Stimulated activated CD8-positive, alpha-beta memory T cell treated with anti-CD3 and anti-CD28 coated beads, Interleukin-2, amount 100 ng/mL, for 48 hours (primary cell): Measurements from ENCODE around the gene GPR142.

Experiments used
- DNase-seq, 2 donors: peaks; one replicate each; pipeline ENCODE4 v3.0.0-alpha.2; 2020; ENCODE audit warnings: low read depth in 2 of 2

The GPR142 gene

DNA sequence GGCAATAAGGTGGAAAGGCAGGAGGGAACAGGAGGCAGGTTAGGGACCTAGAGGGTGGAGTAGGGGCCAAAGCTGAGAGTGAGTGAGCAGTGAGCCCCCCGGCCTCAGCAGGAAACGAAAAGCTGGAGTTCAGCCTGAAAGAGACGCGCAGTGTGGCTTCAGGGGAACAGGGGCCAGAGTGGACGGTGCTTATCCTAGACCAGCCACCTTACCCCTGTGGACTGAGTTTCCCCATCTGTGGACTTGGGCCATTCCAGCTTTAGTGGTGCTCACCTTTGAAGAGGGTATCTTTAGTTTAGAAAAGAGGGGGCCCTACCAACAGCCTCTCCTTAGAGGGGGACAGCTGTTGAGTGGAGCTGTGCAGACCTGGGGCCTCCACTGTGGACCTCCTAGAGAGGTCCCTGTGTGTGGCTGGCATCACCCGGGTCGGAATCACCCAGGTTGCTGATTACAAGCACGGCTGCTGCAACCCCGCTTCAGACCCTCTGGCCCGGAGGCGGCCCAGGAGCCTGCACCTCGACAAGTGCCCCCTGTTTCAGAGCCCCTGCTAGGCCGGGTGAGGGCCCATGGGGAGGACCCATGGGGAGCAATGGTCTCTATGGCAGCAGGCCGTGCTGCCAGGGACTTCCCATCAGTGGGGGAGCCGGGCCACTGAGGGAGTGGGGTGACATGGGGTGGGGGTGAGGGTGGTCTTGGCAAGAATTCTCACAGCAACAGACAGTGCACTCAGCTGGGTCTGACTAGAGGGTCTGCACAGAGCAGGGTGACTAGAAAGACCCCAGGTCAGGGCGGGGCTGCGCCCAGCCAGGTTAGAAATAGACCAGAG is 2.6 kb downstream of the GPR142 start:
- no peak for DNase-seq

DNA sequence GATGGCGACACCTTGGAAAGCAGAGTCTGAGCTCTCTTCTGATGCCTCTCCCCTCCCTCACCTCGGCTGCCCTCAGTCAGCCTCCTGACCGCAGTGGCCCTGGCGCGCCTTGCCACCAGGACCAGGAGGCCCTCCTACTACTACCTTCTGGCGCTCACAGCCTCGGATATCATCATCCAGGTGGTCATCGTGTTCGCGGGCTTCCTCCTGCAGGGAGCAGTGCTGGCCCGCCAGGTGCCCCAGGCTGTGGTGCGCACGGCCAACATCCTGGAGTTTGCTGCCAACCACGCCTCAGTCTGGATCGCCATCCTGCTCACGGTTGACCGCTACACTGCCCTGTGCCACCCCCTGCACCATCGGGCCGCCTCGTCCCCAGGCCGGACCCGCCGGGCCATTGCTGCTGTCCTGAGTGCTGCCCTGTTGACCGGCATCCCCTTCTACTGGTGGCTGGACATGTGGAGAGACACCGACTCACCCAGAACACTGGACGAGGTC is 4.4 kb downstream of the GPR142 start:
- no peak for DNase-seq

DNA sequence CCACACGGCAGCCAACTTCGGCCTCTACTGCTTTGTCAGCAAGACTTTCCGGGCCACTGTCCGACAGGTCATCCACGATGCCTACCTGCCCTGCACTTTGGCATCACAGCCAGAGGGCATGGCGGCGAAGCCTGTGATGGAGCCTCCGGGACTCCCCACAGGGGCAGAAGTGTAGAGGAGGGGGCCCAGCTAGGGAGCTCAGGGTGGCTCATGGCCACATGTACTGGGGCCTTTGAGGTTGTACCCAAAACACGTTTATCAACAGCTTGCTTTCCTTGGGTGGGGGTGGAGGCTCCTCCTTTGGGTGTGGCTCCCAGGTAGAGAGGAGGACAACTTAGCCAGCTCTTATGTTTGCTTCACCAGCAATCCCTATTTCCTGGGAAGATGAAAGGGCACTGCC is 5.1 kb downstream of the GPR142 start:
- no peak for DNase-seq

DNA sequence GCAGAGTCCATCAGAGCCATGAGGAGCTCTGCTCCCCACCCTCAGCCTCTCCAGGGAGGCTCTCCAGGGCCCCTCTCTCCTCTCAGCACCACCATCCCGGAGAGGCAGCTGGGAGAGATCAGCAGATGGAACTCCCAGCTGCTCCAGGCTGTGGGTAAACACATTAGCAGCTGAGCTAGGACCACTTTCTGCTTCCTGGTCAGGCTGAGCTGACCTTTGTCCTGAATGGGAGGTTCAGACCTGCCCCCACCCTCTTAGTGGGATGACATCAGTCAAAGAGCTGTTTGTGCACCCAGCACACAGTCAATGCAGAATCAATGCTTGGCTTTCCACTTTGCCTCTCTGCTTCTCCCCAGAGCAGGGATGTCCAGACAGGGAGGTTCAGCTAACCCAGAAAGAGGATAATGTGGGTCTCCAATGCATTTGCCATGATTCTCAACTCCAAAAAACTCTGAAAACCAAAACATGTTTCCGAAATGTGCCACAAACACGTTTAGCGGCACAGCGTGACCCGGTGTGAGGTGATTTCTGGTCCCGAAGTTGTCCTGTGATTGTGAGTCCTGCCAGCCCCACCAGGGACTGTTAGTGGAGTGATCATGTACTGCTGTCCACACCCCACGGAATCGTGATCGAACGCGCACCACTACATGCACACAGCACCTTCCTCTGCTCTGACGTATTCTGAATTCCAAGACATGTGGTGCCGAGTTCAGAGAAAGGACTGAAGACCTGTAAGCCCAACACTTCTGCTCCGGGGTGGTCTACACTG is 6.7 kb downstream of the GPR142 start:
- no peak for DNase-seq

DNA sequence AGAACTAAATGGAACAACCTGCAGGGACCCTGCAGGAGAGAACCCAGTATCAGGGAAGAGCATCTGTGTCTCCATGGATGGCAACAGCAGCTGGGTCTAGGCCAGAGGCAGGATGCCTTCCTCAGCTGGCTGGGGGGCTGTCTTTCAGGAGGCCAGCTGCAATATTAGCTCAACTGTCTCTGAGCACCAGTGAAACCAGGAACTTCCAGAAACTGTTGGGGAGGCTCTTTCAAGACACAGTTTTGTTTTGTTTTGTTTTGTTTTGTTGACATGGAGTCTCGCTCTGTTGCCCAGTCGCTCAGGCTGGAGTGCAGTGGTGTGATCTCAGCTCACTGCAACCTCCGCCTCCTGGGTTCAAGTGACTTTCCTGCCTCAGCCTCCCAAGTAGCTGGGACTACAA is 7.6 kb downstream of the GPR142 start:
- DNase-seq = no peak

DNA sequence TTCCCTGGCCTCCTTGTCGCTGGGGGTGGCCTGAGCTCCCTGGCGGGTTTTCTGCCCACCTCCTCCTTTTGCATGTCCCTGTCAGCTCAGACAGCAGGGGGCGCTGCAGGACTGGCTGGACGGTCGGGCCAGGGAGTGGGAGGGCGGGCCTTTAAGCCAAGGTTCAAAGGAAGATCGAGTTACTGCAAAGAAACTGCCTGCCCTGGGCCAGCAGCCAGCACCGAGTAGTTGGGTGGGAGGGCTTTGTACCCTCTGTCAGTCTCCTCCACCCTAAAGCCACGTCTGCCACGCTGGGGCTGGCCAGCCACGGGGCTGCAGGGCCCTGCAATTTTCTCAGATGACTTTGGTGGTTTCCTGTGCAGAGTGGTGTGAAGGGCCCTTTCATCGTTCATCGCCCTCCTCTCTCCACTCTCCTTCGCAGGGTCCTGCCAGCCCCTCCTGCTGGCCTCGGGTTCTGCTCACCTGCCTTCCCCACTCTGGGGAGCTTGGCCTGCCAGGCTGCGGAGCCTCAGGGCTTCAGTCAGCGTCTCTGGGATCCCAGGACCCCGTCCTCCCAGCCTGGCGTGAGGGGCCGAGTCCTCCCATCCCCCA is 12.3 kb downstream of the GPR142 start:
- DNase-seq = peak; percentile 92 to 93

DNA sequence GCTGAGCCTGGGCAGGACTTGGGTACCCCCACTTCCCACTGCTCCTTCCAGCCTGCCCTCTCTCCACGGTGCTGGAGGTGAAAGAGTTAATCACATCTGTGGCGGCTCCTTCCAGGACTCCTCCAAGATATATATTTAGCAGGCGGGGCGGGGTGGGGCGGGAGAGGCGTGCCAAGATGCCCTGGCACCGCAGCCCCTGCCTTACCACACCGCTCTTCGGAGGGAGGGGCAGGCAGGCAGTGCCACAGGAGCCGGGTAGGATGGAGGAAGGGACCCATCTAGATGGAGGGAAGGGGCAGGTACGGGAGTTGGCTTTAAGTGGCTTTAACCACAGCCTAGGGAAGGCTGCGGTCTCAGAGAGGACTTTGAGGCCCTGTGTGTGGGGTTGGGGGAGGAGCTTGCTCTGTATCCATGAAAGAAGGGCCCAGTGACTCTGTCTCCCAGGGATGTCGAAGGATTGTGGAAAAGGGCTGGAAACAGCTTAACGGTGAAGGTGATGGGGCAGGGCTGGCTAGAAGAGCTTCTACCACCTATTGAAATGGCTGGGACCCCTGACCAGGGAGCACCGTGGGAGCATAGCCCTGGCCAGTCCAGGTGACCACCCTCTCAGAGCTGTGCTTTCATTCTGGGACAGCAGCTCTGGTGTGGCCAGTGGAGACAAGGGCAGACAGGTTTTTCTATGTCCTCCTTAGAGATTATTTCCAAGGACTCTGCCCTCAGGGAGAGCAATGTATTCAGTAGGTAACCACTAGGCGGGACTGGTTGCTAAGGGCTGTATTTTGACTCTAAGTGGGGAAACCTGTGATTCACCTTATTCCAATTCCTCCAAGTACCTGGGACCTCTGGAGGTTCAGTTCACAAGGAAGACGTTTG is 13.0 kb downstream of the GPR142 start:
- DNase-seq = no peak

DNA sequence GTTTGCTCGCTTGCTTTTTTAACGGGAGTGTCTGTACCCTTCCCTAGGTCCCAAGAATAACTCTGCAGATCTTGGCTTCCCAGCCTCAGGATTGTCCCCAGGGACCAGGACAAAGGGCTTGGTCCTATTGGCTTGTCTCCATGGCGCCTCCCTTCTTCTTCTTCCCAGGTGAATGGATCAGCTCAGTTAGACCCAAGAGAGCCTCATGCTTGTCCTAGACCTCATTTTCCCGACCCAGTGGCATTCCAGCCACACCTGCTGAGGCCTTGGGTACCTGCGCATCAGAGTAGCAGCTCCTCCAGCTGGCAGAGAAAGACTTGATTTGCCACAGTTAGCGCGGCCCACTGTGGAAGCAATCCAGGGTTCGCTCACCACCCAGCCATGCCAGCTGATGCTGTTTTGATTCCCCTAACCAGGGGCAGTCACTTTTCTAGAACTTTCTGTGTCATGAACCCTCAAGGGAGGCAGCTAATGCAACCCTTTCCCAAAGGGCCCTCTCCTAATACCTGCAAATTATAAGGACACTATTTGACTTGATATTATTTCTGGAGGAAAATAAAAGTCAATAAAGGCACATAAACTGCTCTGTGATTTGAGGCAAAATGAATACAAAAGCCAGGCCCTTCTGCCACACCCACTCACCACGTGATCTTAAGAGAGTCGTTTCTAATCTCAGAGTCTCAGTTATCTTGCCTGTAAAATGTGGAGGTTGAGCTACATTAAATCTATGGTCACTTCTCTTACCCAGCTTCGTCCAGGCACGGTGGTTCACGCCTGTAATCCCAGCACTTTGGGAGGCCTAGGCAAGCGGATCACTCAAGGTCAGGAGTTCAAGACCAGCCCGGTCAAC is 13.9 kb downstream of the GPR142 start:
- no peak for DNase-seq

DNA sequence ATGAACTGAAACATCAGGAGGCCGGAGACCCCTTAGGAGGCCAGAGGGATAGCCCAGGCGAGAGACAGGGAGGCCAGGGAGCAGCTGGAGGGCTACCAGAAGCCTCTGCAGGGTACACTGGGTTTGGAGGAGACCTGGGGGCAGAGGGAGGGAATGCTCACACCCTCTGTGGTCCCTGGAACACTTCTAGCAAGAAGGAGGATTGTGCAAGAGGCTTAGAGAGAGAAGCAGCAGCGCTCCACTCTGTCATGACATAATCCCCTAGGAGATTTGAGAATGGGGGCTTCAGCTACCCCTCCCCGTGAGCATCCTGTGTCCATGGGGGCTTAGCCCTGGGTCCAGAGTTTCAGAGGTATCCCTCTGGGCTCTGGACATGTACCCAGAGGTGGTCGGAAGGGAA is 15.8 kb downstream of the GPR142 start:
- DNase-seq = no peak

DNA sequence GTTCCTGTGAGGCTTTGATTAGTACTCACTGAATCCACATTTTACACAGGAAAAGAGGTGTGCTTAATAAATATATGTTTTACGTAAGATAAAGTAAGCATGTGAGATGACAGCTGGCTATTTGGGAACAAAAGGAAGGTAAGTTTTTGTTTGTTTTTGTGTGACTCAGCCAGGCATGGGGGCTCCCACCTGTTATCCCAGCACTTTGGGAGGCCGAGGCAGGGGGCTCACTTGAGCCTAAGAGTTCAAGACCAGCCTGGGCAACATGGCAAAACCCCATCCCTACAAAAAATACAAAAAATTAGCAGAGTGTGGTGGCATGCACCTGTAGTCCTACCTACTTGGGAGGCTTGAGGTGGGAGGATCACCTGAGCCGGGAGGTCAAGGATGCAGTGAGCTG is 17.9 kb downstream of the GPR142 start:
- no peak for DNase-seq

DNA sequence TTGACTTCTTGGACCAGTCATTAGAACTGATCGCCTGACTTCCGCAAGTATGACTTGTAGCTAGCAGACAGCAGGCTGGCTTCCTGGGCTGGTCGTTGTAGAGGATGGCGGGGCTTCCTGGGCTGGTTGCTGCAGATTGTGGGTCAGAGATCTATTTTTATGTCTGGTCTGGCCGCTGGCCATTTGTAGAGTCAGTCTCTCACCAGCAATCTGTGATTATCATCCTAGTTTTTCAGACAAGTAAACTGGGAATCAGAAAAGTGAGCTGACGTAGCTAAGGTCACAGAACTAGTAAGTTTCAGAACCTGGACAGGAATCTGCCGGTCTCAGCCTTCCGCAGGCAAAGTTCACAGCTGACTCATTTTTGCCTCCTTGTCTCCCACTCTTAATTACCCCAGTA is 19.1 kb downstream of the GPR142 start:
- DNase-seq = no peak

DNA sequence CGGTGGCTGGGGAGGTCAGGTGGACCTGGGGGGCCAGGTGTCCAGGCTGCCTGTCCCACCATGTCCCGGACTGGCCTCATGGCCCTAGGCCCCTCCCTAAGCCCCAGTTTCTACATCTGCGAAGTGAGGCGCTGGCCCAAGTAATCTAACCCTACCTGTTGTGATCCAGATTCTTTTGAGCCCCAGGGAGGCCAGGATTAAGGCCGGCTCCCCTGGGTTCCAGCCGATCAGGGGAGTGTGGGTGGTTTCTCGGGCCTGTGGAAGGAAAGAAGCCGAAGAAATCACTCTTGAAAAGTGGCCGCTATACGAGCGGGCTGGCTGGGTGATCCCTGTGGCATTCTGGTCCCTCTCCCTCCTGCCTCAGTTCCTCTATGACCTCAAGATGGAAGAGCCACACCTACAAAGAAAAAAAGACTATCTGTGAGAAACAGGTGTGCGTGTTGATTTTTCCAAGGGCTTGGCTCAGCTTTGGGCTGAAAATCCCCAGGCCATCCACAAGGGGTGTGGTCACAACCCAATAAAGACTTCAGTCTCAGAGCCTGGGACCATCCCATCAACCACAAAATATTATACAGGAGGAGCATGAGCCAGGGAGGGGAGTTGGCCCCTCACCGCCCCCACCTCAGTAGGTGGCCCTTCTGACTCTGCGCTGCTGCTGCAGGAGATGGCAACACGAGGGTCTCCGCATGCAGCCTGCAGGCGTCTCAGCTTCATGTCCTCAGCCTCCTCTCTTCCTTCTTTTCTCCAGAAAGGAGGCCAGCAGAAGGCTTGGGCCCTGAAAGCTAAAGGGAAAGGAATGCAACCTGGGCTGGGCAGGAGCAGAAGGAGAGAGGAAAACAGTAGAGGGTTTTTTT is 20.3 kb downstream of the GPR142 start:
- DNase-seq = no peak

DNA sequence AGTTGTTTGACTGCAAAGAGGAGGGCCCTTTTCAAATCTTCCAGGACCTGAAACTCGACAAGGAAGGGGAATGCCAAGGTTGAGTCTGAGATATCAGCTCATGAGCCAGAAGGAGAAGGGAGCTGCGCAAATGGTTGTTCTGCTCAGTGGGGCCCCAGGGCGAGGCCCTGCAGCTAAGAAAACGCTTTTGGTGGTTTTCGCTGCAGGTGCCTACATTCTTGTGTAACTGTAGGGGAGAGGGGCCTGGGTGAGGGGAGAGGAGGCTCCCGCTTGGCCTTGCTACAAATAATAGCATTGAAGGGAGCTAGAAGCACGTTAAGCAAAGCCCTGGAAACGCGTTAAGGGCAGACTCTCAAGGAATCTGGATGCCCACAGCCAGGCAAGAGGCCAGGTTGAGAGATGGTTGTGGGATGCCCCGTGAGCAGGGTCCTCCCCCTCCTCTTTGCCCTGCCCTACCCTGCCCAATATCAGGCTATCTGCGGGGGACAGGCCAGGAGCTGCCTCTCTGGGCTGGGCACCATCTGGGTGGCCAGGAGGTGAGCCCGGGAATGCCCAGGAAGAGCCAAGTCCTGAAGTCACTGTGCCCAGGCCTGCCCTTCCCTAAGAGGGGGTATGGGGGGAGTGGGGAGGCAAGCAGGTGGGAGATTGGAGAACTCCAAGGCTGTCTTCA is 21.9 kb downstream of the GPR142 start:
- no peak for DNase-seq

DNA sequence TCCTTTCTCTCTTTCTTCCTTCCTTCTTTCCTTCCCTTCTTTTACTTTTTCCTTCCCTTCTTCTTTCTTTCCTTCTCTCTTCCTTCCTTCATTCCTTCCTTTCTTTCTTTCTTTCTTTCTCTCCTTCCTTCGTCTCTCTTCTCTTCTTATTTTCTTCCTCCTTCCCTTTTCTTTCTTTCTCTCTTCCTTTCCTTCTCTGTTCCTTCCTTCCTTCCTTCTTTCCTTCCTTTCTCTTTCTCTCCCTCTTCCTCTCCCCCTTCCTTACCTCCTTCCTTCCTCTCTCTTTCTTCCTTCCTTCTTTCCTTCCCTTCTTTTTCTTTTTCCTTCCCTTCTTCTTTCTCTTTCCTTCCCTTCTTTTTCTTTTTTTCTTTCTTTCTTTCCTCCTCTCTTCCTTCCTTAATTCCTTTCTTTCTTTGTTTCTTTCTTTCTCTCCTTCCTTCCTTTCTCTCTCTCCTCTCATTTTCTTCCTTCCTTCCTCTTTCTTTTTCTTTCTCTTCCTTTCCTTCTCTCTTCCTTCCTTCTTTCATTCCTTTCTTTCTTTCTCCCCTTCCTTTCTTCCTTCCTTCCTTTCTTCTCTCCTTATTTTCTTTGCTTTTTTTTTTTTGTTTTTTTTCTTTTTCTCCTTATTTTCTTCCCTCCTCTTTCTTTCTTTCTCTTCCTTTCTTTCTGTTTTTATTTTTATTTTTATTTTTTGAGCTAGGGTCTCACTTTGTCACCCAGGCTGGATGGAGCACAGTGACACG is 22.8 kb downstream of the GPR142 start:
- DNase-seq = no peak

DNA sequence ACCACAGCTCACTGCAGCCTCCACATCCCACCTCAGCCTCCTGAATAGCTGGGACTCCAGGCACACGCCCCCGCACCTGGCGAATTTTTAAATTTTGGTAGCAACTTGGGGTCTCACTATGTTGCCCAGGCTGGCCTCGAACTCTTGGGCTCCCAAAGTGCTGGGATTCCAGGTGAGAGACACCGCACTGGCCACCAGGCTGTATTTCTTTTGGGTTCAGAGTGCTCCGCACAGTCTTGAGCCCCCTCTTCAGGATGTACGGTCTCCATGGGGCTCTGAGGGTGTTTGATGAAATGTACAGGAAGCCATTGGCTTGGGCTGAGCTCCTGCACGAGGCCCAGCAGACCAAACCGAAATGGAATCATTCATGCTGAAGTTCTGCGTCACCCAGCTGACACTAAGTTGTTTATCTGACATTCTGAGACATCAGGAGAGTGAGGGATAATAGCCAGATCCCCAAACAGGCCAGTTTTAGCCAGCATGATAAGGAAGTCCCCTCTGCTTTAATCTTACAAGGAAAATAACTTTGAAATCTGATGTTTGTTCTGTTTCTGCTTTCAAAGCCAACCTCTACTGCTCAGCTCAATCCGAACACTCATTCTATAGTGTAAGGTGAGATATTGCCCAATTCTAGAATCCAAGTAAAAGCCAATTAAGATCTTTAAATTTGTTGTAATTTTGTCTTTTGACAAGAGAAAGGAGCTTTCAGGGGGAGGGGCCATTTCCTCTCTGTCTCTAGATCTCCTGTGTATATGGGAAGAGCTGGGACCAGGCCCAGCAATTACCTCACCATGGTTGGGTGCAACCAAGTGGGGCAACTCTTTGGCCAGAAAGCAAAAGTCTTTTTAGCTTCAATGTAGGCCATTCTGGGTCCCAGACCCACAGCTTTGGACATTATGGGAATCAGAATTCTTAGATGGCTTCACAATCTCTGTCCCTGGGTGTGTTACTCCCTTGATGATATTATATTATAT is 23.7 kb downstream of the GPR142 start:
- no peak for DNase-seq

DNA sequence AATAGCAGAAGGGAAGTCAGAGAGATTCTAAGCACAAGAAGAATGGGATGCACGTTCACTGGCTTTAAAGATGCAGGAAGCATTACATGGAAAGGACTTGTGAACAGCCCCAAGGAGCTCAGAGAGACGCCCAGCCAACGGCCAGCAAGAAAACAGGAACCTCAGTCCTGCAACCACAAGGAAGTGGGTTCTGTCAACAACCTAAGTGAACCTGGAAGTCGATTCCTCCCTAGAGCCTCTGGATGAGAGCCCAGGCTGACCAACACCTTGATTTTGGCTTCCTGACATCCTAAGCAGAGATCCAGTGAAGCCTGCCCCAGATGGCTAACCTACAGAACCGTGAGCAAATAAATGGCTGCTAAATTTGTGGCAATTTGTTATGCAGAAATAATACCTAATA is 24.5 kb downstream of the GPR142 start:
- no peak for DNase-seq

DNA sequence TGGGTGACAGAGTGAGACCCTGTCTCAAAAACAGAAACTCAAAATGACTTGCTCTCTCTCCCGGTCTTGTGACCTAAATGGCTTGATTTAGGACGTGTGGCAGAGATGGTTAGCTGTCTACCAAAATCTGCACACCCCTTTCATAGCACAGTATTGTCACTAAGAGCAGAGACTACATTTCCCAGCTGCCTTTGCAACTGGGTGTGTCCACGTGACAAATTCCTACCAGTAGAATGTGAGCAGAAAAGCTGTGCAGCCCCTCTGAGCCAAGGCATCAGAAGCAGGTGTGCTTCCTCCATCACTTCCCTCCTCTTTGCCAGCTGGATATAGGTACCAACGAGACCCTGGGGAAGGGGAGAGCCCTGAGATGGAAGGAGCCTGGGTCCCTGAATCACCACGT is 25.5 kb downstream of the GPR142 start:
- no peak for DNase-seq
